ENCODE measurements around the gene AGAP5. TPM values are rescaled to one million over a fixed set of nuclear protein-coding genes. Genes with fewer than 3 reads are reported as not detected.

AGAP5 gene
- polyA plus RNA-seq, 1 experiment: 4.0 TPM

- POLR2A ChIA-PET: no interaction called here
- CTCF ChIA-PET: interaction anchor here (10.6 kb wide), 1 partner anchor 120 kb away, joined by 181 read pairs; no protein-coding TSS in a partner anchor
- peak; percentile 12 for DNase-seq (ENCODE audit: low read depth)
- Histone ChIP-seq H3K36me3 (ENCODE audit: control insufficient read depth, insufficient read depth, low read length) (no peaks in the 10 kb centered on the region), H3K27me3 (ENCODE audit: control insufficient read depth, insufficient read depth, low read length) (no peaks in the 10 kb centered on the region), H3K4me3 (ENCODE audit: low read depth, low read length) (no peak overlapping the region)
- TF ChIP-seq CTCF (IDR thresholded peaks at IDR 0.05; ENCODE audit: insufficient read depth, low read depth, low read length): no peak
These were observed 47.9 kb downstream of the AGAP5 start for GRCh38 chr10:73649876-73650536.

GRCh38 chr10:73648975-73649829 lies 48.7 kb downstream of the AGAP5 start:
- Histone ChIP-seq H3K27me3 (ENCODE audit: control insufficient read depth, insufficient read depth, low read length) (no peaks in the 10 kb centered on the region), H3K36me3 (ENCODE audit: control insufficient read depth, insufficient read depth, low read length) (no peaks in the 10 kb centered on the region), H3K4me3 (ENCODE audit: low read depth, low read length) (no peak overlapping the region)
- no peak for TF ChIP-seq CTCF (IDR thresholded peaks at IDR 0.05; ENCODE audit: insufficient read depth, low read depth, low read length)
- DNase-seq (ENCODE audit: low read depth): no peak
- CTCF ChIA-PET: interaction anchor here (0.8 to 10.6 kb wide), 3 partner anchors 9 to 119 kb away, joined by 3 to 181 read pairs (median 5); no protein-coding TSS in a partner anchor
- POLR2A ChIA-PET: interaction anchor here (0.6 kb wide), 1 partner anchor 73 kb away, joined by 12 read pairs; no protein-coding TSS in a partner anchor

- DNase-seq (ENCODE audit: low read depth): no peak
- Histone ChIP-seq H3K36me3 (ENCODE audit: control insufficient read depth, insufficient read depth, low read length) (no peaks in the 10 kb centered on the region), H3K4me3 (ENCODE audit: low read depth, low read length) (peak overlapping the region; percentile 32), H3K27me3 (ENCODE audit: control insufficient read depth, insufficient read depth, low read length) (no peaks in the 10 kb centered on the region)
- POLR2A ChIA-PET: interaction anchor here (0.6 kb wide), 1 partner anchor 72 kb away, joined by 12 read pairs; no protein-coding TSS in a partner anchor
- CTCF ChIA-PET: interaction anchor here (0.6 to 10.6 kb wide), 6 partner anchors 10 to 1691 kb away, joined by 3 to 181 read pairs (median 4); partner anchors contain the start of gene PPP3CB
- TF ChIP-seq CTCF (IDR thresholded peaks at IDR 0.05; ENCODE audit: insufficient read depth, low read depth, low read length): no peak
These were observed 49.8 kb downstream of the AGAP5 start for GRCh38 chr10:73647875-73648651.

- peak overlapping the region; percentile 32 for H3K4me3 ChIP-seq (ENCODE audit: low read depth, low read length)
- CTCF ChIA-PET: interaction anchor here (0.6 to 10.6 kb wide), 4 partner anchors 93 to 1690 kb away, joined by 3 to 181 read pairs (median 4); partner anchors contain the start of gene PPP3CB
- no peak for DNase-seq (ENCODE audit: low read depth)
These were observed 50.6 kb downstream of the AGAP5 start for GRCh38 chr10:73647211-73647874.

More at GRCh38 chr10:73647211-73647874, 50.6 kb downstream of the AGAP5 start:
- no peaks in the 10 kb centered on the region for H3K36me3 ChIP-seq (ENCODE audit: control insufficient read depth, insufficient read depth, low read length)
- POLR2A ChIA-PET: no interaction called here
- H3K27me3 ChIP-seq (ENCODE audit: control insufficient read depth, insufficient read depth, low read length): no peaks in the 10 kb centered on the region
- TF ChIP-seq CTCF (IDR thresholded peaks at IDR 0.05; ENCODE audit: insufficient read depth, low read depth, low read length): no peak
